ENCODE measurements around the gene B3GNT5.

The B3GNT5 gene

GRCh38 chr3:183272142-183272541, 19.1 kb downstream of the B3GNT5 start:
- no peaks in the 10 kb centered on the region for H3K36me3 ChIP-seq
- no peaks in the 10 kb centered on the region for H3K27me3 ChIP-seq
- H3K4me1 ChIP-seq, result no peaks in the 10 kb centered on the region
- H3K9me3 ChIP-seq, result no peaks in the 10 kb centered on the region
- H3K4me3 ChIP-seq (ENCODE audit: low read depth, low read length), result no peak overlapping the region
- TF ChIP-seq CTCF (IDR thresholded peaks at IDR 0.05; ENCODE audit: low read depth, low read length), result no peak
- DNase-seq, result no peak

DNA sequence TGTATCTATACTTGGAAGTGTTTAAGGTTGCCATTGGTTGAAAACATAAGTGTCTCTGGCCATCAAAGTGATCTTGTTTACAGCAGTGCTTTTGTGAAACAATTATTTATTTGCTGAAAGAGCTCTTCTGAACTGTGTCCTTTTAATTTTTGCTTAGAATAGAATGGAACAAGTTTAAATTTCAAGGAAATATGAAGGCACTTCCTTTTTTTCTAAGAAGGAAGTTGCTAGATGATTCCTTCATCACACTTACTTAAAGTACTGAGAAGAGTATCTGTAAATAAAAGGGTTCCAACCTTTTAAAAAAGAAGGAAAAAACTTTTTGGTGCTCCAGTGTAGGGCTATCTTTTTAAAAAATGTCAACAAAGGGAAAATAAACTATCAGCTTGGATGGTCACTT, 19.7 kb downstream of the B3GNT5 start:
- no peaks in the 10 kb centered on the region for H3K4me1 ChIP-seq
- DNase-seq, result no peak
- no peak for TF ChIP-seq CTCF (IDR thresholded peaks at IDR 0.05; ENCODE audit: low read depth, low read length)
- no peak overlapping the region for H3K4me3 ChIP-seq (ENCODE audit: low read depth, low read length)
- no peaks in the 10 kb centered on the region for H3K36me3 ChIP-seq
- H3K27me3 ChIP-seq, result no peaks in the 10 kb centered on the region
- no peaks in the 10 kb centered on the region for H3K9me3 ChIP-seq

- Histone ChIP-seq H3K9me3 (no peaks in the 10 kb centered on the region), H3K27me3 (no peaks in the 10 kb centered on the region), H3K36me3 (no peaks in the 10 kb centered on the region), H3K4me1 (no peaks in the 10 kb centered on the region), H3K4me3 (ENCODE audit: low read depth, low read length) (no peak overlapping the region)
- no peak for TF ChIP-seq CTCF (IDR thresholded peaks at IDR 0.05; ENCODE audit: low read depth, low read length)
- DNase-seq, result no peak
Observed at GRCh38 chr3:183274609-183275008, 21.6 kb downstream of the B3GNT5 start.

DNA sequence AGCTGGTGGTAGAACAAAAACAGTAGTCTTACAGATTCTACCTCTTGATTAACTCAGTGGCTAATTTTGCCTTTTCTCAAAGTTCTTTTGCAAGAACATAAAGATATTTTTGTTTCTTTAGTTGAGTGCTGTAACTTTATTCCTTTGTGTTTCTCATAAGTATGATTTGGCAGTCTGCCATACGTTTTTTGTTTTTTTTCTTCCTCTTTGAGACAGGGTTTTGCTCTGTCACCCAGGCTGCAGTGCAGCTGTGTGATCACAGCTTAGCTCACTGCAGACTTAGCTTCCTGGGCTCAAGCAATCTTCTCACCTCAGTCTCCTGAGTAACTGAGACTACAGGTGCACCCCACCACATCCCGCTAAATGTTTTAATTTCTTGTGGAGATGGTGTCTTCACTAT, 22.4 kb downstream of the B3GNT5 start:
- Histone ChIP-seq H3K4me1 (no peaks in the 10 kb centered on the region), H3K9me3 (no peaks in the 10 kb centered on the region), H3K36me3 (no peaks in the 10 kb centered on the region), H3K4me3 (ENCODE audit: low read depth, low read length) (no peak overlapping the region), H3K27me3 (no peaks in the 10 kb centered on the region)
- DNase-seq, result no peak
- TF ChIP-seq CTCF (IDR thresholded peaks at IDR 0.05; ENCODE audit: low read depth, low read length), result no peak

DNA sequence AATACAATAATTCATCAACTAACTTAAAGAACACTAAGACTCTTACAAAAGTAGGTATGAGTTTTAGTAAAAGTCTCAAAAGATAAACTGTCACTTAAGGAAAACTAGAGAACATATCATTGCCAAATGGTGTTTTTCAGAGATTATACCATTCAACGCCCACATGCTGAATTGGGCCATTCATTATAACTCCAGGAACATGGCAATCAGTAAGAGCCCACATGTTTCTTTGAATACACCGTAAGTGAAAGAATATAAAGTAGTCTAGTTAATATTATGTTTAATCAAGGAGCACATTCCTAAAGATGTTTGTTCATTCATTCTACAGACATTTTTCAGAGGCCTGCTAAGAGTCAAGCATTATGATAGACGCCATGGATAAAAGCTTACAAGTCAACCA, 22.9 kb downstream of the B3GNT5 start:
- no peaks in the 10 kb centered on the region for H3K27me3 ChIP-seq
- no peaks in the 10 kb centered on the region for H3K36me3 ChIP-seq
- no peaks in the 10 kb centered on the region for H3K4me1 ChIP-seq
- no peak overlapping the region for H3K4me3 ChIP-seq (ENCODE audit: low read depth, low read length)
- no peaks in the 10 kb centered on the region for H3K9me3 ChIP-seq
- no peak for DNase-seq
- no peak for TF ChIP-seq CTCF (IDR thresholded peaks at IDR 0.05; ENCODE audit: low read depth, low read length)

- Histone ChIP-seq H3K27me3 (no peaks in the 10 kb centered on the region), H3K36me3 (no peaks in the 10 kb centered on the region), H3K4me3 (ENCODE audit: low read depth, low read length) (no peak overlapping the region), H3K9me3 (no peaks in the 10 kb centered on the region), H3K4me1 (no peaks in the 10 kb centered on the region)
- TF ChIP-seq CTCF (IDR thresholded peaks at IDR 0.05; ENCODE audit: low read depth, low read length), result no peak
- DNase-seq, result no peak
Observed at GRCh38 chr3:183277260-183277659, 24.2 kb downstream of the B3GNT5 start.
